IMR-90 (cell line): Measurements from ENCODE around the gene RAB11A. TPM values are rescaled to one million over a fixed set of nuclear protein-coding genes. Genes with fewer than 3 reads are reported as not detected.

Source experiments
- ATAC-seq: fragments of 200-7000 bp; cut with Tn5 transposase; 2 replicates; pipeline ENCODE4 v1.9.1; 2020; ENCODE audit warnings: low read depth, mild to moderate bottlenecking, moderate library complexity
- BruUV-seq: library from RNA; stranded (reverse); fragments of 400-500 nt; replicated peaks from 2 replicates; lab custom pipeline; 2021; lab: Mats Ljungman, UMichigan
- CTCF ChIA-PET: fragments of 300-600 bp; formaldehyde crosslinking; extraction: SDS; loops from one replicate; lab custom pipeline; 2021; ENCODE audit warnings: antibody characterized with exemption; lab: Yijun Ruan, JAX
- POLR2A ChIA-PET: fragments of 300-600 bp; sonication (Branson Sonifier 250); formaldehyde crosslinking; loops from one replicate; lab custom pipeline; 2022; ENCODE audit warnings: antibody characterized with exemption; ENCODE audit not compliant: unreplicated experiment; lab: Charles Lee
- DNase-seq: peaks from one replicate; pipeline ENCODE4 v3.0.0; 2013
- H2AFZ ChIP-seq: replicated peaks from 2 replicates; pipeline ENCODE3; 2013; ENCODE audit warnings: low read length, mild to moderate bottlenecking; ENCODE audit not compliant: poor library complexity
- H2AK5ac ChIP-seq: 2 replicates; pipeline ENCODE4 v1.6.1; 2013; ENCODE audit warnings: low read depth, low read length, inconsistent platforms
- H2AK9ac ChIP-seq: replicated peaks from 2 replicates; pipeline ENCODE3; 2013; ENCODE audit warnings: mild to moderate bottlenecking, low read depth, low read length, moderate library complexity; ENCODE audit not compliant: poor library complexity
- H2BK120ac ChIP-seq: 2 replicates; pipeline ENCODE4 v1.6.1; 2013; ENCODE audit warnings: low read depth, low read length, inconsistent platforms
- H2BK15ac ChIP-seq: 3 replicates; pipeline ENCODE4 v1.6.1; 2013; ENCODE audit warnings: low read depth, low read length, inconsistent platforms
- H2BK20ac ChIP-seq: 2 replicates; pipeline ENCODE4 v1.6.1; 2013; ENCODE audit warnings: low read depth, mild to moderate bottlenecking, inconsistent platforms, low read length, moderate library complexity
- H2BK5ac ChIP-seq: 2 replicates; pipeline ENCODE4 v1.6.1; 2013; ENCODE audit warnings: mild to moderate bottlenecking, low read depth, low read length, inconsistent platforms; ENCODE audit not compliant: poor library complexity, severe bottlenecking
- H3K14ac ChIP-seq: replicated peaks from 2 replicates; pipeline ENCODE4 v1.6.1; 2013; ENCODE audit warnings: low read depth, low read length, inconsistent platforms
- H3K18ac ChIP-seq: 2 replicates; pipeline ENCODE4 v1.6.1; 2013; ENCODE audit warnings: low read depth, low read length, control low read depth
- H3K23ac ChIP-seq: 2 replicates; pipeline ENCODE4 v1.6.1; 2013; ENCODE audit warnings: low read depth, low read length, inconsistent platforms
- H3K27ac ChIP-seq: 2 replicates; pipeline ENCODE4 v1.5.1; 2013; ENCODE audit warnings: mild to moderate bottlenecking, control low read depth, low read length; ENCODE audit not compliant: insufficient read depth
- H3K27me3 ChIP-seq: 2 replicates; pipeline ENCODE4 v1.6.1; 2013; ENCODE audit warnings: low read length; ENCODE audit not compliant: control insufficient read depth, insufficient read depth
- H3K36me3 ChIP-seq: 2 replicates; pipeline ENCODE4 v1.6.1; 2013; ENCODE audit warnings: low read length, mixed read lengths; ENCODE audit not compliant: control insufficient read depth, insufficient read depth
- H3K4ac ChIP-seq: 2 replicates; pipeline ENCODE4 v1.6.1; 2013; ENCODE audit warnings: low read depth, low read length, inconsistent platforms
- H3K4me1 ChIP-seq: 2 replicates; pipeline ENCODE4 v1.6.1; 2013; ENCODE audit warnings: low read length, mixed read lengths; ENCODE audit not compliant: control insufficient read depth, insufficient read depth
- H3K4me2 ChIP-seq: 2 replicates; pipeline ENCODE4 v1.6.1; 2013; ENCODE audit warnings: low read depth, mild to moderate bottlenecking, control low read depth, low read length, moderate library complexity
- H3K4me3 ChIP-seq: 2 replicates; pipeline ENCODE4 v1.5.1; 2013; ENCODE audit warnings: low read depth, mild to moderate bottlenecking, control low read depth, low read length, moderate library complexity; ENCODE audit not compliant: insufficient read depth
- H3K56ac ChIP-seq: 2 replicates; pipeline ENCODE4 v1.6.1; 2013; ENCODE audit warnings: low read length, inconsistent platforms; ENCODE audit not compliant: insufficient read depth; ENCODE audit errors: extremely low read depth
- H3K79me1 ChIP-seq, 2 experiments: 2 replicates each; pipeline ENCODE4 v1.6.1; 2013; ENCODE audit warnings: low read length in 2 of 2, inconsistent platforms in 1 of 2, low read depth in 1 of 2
- H3K9ac ChIP-seq: 2 replicates; pipeline ENCODE4 v1.6.1; 2013; ENCODE audit warnings: low read depth, low read length, control low read depth
- H3K9me1 ChIP-seq: 2 replicates; pipeline ENCODE4 v1.6.1; 2013; ENCODE audit warnings: low read length, inconsistent platforms; ENCODE audit not compliant: insufficient read depth
- H3K9me3 ChIP-seq: 2 replicates; pipeline ENCODE4 v1.6.1; 2013; ENCODE audit warnings: low read length; ENCODE audit not compliant: control insufficient read depth, insufficient read depth
- H4K20me1 ChIP-seq: 2 replicates; pipeline ENCODE4 v1.6.1; 2013; ENCODE audit warnings: low read length, inconsistent platforms; ENCODE audit not compliant: insufficient read depth
- H4K5ac ChIP-seq: 2 replicates; pipeline ENCODE4 v1.6.1; 2013; ENCODE audit warnings: mild to moderate bottlenecking, low read depth, low read length, control low read depth
- H4K8ac ChIP-seq, 2 experiments: 2 replicates each; pipeline ENCODE4 v1.6.1; 2013; ENCODE audit warnings: low read depth in 2 of 2, low read length in 2 of 2, control low read depth in 1 of 2, inconsistent platforms in 1 of 2
- H4K91ac ChIP-seq: 2 replicates; pipeline ENCODE4 v1.6.1; 2013; ENCODE audit warnings: low read depth, low read length, inconsistent platforms; ENCODE audit not compliant: insufficient read depth
- BHLHE40 ChIP-seq: fragments of 150-350 bp; IDR thresholded peaks from 2 replicates; pipeline ENCODE4 v1.6.1; 2016; ENCODE audit warnings: mild to moderate bottlenecking, low read depth, low read length
- CEBPB ChIP-seq: IDR thresholded peaks from 2 replicates; pipeline ENCODE4 v1.6.1; 2012; ENCODE audit warnings: low read depth, low read length, improper control_type of control experiment
- FOS ChIP-seq: fragments of 150-350 bp; IDR thresholded peaks from 2 replicates; pipeline ENCODE4 v1.6.1; 2016; ENCODE audit warnings: low read depth, low read length
- RCOR1 ChIP-seq: IDR thresholded peaks from 2 replicates; pipeline ENCODE4 v1.6.1; 2012; ENCODE audit warnings: mild to moderate bottlenecking, low read length, improper control_type of control experiment; ENCODE audit not compliant: insufficient replicate concordance
- WGBS, 2 experiments: methylation state at CpG; one replicate each; pipeline versions ENCODE4 v1.1.5 to v1.1.7; 2013; ENCODE audit warnings: missing lambda C conversion rate in 2 of 2; ENCODE audit not compliant: insufficient read length in 1 of 2; ENCODE audit errors: extremely low coverage in 2 of 2; 5-methylcytosine and 5-hydroxymethylcytosine counted together
- dilution Hi-C: fragments of 300-500 bp; cut with HindIII; formaldehyde crosslinking; loops from one replicate; pipeline ENCODE4 v1.14.3; 2018; ENCODE audit warnings: low sequenced_read_pairs; ENCODE audit not compliant: unreplicated experiment
- in situ Hi-C: fragments of 300-500 bp; cut with MboI; formaldehyde crosslinking; loops from 3 replicates; pipeline ENCODE4 v1.14.3; 2019; ENCODE audit warnings: low sequenced_read_pairs, inconsistent platforms, mixed read lengths
- intact Hi-C: fragments of 100-400 bp; cut with micrococcal nuclease; formaldehyde crosslinking; loops from 2 replicates; pipeline ENCODE4 v1.10.0; 2022
- polyA plus RNA-seq, 3 experiments: library from polyadenylated mRNA; depleted of rRNA; stranded (reverse); fragments of >200 nt; gene quantifications; 2 replicates each; pipeline ENCODE4 v1.2.3, GENCODE V29; 2012; ENCODE audit warnings: low replicate concordance in 1 of 3
- total RNA-seq: library from RNA; depleted of rRNA; stranded (reverse); fragments of >200 nt; gene quantifications from 2 replicates; pipeline ENCODE4 v1.2.3, GENCODE V29; 2012

The RAB11A gene
- total and polyA plus RNA-seq, 2 of the 4 experiments (the other 2 are of a cell fraction): 341 to 462 TPM

DNA sequence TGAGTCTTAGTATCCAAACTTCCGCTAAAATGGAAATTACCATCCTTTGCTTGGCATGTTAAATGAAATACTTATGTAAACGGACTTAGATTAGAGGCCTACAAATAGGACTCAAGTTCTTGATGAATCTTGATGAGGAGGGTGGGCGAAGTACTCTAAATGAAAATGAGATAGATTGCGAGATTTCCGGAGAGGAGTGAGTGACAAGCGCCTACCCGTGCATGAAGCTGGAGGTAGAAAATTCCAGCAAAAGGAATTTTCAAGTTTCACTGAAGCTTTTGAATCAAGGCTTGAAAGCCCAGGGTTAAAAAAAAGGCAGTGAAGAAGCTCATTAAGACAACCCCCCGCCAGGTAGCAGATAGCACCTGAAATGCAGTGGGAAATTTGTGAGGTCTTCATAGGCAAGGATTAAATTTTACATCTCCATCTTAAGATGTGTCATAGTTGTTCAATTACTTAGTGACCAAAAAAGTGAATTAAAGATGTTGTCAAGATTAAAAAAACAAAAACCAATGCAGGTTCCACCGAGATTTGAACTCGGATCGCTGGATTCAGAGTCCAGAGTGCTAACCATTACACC is 655 bp upstream of the RAB11A start:
- peak overlapping the region; percentile 98 for H2AFZ ChIP-seq
- no peak overlapping the region for H3K4me2 ChIP-seq

More for the DNA sequence above, 655 bp upstream of the RAB11A start:
- no peak overlapping the region for H2BK120ac ChIP-seq
- H3K27me3 ChIP-seq: no peaks in the 10 kb centered on the region
- H3K36me3 ChIP-seq: no peaks in the 10 kb centered on the region
- peak; percentile 46 for ATAC-seq
- no peak overlapping the region for H3K4ac ChIP-seq
- no peaks in the 10 kb centered on the region for H3K9me1 ChIP-seq
- no peak for TF ChIP-seq BHLHE40
- TF ChIP-seq RCOR1: no peak
- TF ChIP-seq CEBPB: no peak
- peak; percentile 97 for TF ChIP-seq FOS
- peak overlapping the region in 1 of 2 experiments; percentile 80; a peak in 1 of 4 replicates for H4K8ac ChIP-seq
- peak overlapping the region; percentile 93 for H2AK9ac ChIP-seq
- no peak overlapping the region for H2BK15ac ChIP-seq
- POLR2A ChIA-PET: interaction anchor here (0.6 to 1.0 kb wide), 3 partner anchors 36 to 1707 kb away, joined by 3 read pairs; partner anchors contain the start of gene INTS14
- dilution Hi-C loops (no loop called here), intact Hi-C loops (loop anchor here (1.0 kb wide), 2 partner anchors 76 to 230 kb away; partner anchors contain the start of gene DENND4A), in situ Hi-C loops (no loop called here)
- no peak overlapping the region for H3K23ac ChIP-seq
- H3K14ac ChIP-seq: no peak overlapping the region
- H3K4me3 ChIP-seq: peak overlapping the region; percentile 58
- no peak overlapping the region for H2AK5ac ChIP-seq
- H3K79me1 ChIP-seq: peaks cover 0 to 11% of the 10 kb centered on the region in 2 experiments; a peak in 2 of 4 replicates
- H3K9ac ChIP-seq: no peak overlapping the region
- CTCF ChIA-PET: interaction anchor here (0.5 to 1.6 kb wide), 3 partner anchors 12 to 231 kb away, joined by 3 to 6 read pairs (median 4); no protein-coding TSS in a partner anchor
- no peak for DNase-seq
- no peak overlapping the region for H3K18ac ChIP-seq
- no peaks in the 10 kb centered on the region for H3K9me3 ChIP-seq
- H2BK20ac ChIP-seq: no peak overlapping the region
- 81% methylated on average over 6 of the region's 11 CpGs; no CpG with 5 or more reads in 1 of the 2 experiments for WGBS, 2 experiments
- H4K5ac ChIP-seq: no peak overlapping the region
- H3K4me1 ChIP-seq: no peaks in the 10 kb centered on the region
- no peak overlapping the region for H3K27ac ChIP-seq
- peaks cover 17% of the 10 kb centered on the region; the same call in 1 of the 2 replicates for H4K20me1 ChIP-seq
- H2BK5ac ChIP-seq: no peak overlapping the region
- no TSS peak for BruUV-seq
- H3K56ac ChIP-seq: no peak overlapping the region
- no peak overlapping the region for H4K91ac ChIP-seq
